ENCODE data around the gene SMIM9.

DNA sequence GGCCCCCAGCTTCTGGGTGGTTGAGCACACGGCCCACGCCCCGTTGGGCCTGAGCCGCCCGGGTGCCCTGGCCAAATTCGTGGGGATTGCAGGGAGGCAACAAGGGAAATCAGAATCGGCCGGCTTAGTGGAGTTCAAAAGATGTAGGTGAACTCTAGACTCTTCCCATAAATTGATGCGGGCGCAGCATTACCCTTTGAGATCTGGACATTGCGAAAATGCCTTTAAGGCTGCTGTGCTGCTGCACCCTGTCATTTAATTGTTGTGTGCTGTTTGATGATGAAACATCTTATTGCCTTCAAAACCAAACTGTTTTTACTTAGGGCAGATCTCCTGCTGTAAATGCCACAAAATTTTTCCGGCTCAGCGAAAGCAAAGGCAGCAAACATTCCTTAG lies 28.8 kb downstream of the SMIM9 start:
- TF ChIP-seq ZNF792 (tag by site-specific recombination; IDR thresholded peaks at IDR 0.05) = no peak
- TF ChIP-seq, protein P1, sequence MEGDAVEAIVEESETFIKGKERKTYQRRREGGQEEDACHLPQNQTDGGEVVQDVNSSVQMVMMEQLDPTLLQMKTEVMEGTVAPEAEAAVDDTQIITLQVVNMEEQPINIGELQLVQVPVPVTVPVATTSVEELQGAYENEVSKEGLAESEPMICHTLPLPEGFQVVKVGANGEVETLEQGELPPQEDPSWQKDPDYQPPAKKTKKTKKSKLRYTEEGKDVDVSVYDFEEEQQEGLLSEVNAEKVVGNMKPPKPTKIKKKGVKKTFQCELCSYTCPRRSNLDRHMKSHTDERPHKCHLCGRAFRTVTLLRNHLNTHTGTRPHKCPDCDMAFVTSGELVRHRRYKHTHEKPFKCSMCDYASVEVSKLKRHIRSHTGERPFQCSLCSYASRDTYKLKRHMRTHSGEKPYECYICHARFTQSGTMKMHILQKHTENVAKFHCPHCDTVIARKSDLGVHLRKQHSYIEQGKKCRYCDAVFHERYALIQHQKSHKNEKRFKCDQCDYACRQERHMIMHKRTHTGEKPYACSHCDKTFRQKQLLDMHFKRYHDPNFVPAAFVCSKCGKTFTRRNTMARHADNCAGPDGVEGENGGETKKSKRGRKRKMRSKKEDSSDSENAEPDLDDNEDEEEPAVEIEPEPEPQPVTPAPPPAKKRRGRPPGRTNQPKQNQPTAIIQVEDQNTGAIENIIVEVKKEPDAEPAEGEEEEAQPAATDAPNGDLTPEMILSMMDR (tag by site-specific recombination; IDR thresholded peaks at IDR 0.05) = no peak
- TF ChIP-seq, protein P2, sequence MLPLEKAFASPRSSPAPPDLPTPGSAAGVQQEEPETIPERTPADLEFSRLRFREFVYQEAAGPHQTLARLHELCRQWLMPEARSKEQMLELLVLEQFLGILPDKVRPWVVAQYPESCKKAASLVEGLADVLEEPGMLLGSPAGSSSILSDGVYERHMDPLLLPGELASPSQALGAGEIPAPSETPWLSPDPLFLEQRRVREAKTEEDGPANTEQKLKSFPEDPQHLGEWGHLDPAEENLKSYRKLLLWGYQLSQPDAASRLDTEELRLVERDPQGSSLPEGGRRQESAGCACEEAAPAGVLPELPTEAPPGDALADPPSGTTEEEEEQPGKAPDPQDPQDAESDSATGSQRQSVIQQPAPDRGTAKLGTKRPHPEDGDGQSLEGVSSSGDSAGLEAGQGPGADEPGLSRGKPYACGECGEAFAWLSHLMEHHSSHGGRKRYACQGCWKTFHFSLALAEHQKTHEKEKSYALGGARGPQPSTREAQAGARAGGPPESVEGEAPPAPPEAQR (tag by site-specific recombination; IDR thresholded peaks at IDR 0.05) = no peak
- TF ChIP-seq ZNF311 (tag by site-specific recombination; IDR thresholded peaks at IDR 0.05; ENCODE audit: borderline replicate concordance) = no peak
- TF ChIP-seq, protein P3, sequence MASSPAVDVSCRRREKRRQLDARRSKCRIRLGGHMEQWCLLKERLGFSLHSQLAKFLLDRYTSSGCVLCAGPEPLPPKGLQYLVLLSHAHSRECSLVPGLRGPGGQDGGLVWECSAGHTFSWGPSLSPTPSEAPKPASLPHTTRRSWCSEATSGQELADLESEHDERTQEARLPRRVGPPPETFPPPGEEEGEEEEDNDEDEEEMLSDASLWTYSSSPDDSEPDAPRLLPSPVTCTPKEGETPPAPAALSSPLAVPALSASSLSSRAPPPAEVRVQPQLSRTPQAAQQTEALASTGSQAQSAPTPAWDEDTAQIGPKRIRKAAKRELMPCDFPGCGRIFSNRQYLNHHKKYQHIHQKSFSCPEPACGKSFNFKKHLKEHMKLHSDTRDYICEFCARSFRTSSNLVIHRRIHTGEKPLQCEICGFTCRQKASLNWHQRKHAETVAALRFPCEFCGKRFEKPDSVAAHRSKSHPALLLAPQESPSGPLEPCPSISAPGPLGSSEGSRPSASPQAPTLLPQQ (tag by site-specific recombination; IDR thresholded peaks at IDR 0.05) = no peak
- no peak for TF ChIP-seq PRDM1 (tag by site-specific recombination; IDR thresholded peaks at IDR 0.05)
- TF ChIP-seq ZNF558 (tag by site-specific recombination; IDR thresholded peaks at IDR 0.05) = no peak
- TF ChIP-seq, protein P4, sequence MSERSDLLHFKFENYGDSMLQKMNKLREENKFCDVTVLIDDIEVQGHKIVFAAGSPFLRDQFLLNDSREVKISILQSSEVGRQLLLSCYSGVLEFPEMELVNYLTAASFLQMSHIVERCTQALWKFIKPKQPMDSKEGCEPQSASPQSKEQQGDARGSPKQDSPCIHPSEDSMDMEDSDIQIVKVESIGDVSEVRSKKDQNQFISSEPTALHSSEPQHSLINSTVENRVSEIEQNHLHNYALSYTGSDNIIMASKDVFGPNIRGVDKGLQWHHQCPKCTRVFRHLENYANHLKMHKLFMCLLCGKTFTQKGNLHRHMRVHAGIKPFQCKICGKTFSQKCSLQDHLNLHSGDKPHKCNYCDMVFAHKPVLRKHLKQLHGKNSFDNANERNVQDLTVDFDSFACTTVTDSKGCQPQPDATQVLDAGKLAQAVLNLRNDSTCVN (tag by site-specific recombination; optimal IDR thresholded peaks at IDR 0.05) = no peak
- TF ChIP-seq, protein P5, sequence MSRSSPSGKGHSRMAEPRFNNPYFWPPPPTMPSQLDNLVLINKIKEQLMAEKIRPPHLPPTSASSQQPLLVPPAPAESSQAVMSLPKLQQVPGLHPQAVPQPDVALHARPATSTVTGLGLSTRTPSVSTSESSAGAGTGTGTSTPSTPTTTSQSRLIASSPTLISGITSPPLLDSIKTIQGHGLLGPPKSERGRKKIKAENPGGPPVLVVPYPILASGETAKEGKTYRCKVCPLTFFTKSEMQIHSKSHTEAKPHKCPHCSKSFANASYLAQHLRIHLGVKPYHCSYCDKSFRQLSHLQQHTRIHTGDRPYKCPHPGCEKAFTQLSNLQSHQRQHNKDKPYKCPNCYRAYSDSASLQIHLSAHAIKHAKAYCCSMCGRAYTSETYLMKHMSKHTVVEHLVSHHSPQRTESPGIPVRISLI (tag by site-specific recombination; IDR thresholded peaks at IDR 0.05) = no peak
- no peak for TF ChIP-seq MEIS1 (CRISPR knock-in tag; IDR thresholded peaks at IDR 0.05; ENCODE audit: borderline replicate concordance)
- TF ChIP-seq ZNF549 (tag by site-specific recombination; IDR thresholded peaks at IDR 0.05) = no peak
- TF ChIP-seq ZNF529 (tag by site-specific recombination; IDR thresholded peaks at IDR 0.05; ENCODE audit: insufficient replicate concordance) = no peak
- no peak for TF ChIP-seq ZNF629 (tag by site-specific recombination; IDR thresholded peaks at IDR 0.05)
- no peak for TF ChIP-seq ZNF133 (tag by site-specific recombination; IDR thresholded peaks at IDR 0.05)

All from HEK293 (cell line).